Caco-2 (cell line): ENCODE measurements around the gene MFNG. TPM values are rescaled to one million over a fixed set of nuclear protein-coding genes. Genes with fewer than 3 reads are reported as not detected.

ENCODE experiments used
- BruUV-seq: library from RNA; stranded (reverse); fragments of 400-500 nt; replicated peaks from 2 replicates; lab custom pipeline; 2021; lab: Mats Ljungman, UMichigan
- CTCF ChIA-PET: fragments of 300-600 bp; sonication (Branson Sonifier 250); formaldehyde crosslinking; loops from one replicate; lab custom pipeline; 2022; ENCODE audit warnings: antibody characterized with exemption; lab: Charles Lee
- POLR2A ChIA-PET: fragments of 300-600 bp; sonication (Branson Sonifier 250); formaldehyde crosslinking; loops from one replicate; lab custom pipeline; 2022; ENCODE audit warnings: antibody characterized with exemption; lab: Charles Lee
- DNase-seq, 2 experiments: peaks; one replicate each; pipeline versions ENCODE4 v3.0.0 to v3.0.0-alpha.2; 2020 to 2022
- H3K27me3 ChIP-seq: replicated peaks from 2 replicates; pipeline ENCODE4 v1.6.0; 2011; ENCODE audit warnings: low read length; ENCODE audit not compliant: control insufficient read depth, insufficient read depth
- H3K36me3 ChIP-seq: 2 replicates; pipeline ENCODE4 v1.5.1; 2011; ENCODE audit warnings: low read length; ENCODE audit not compliant: control insufficient read depth, insufficient read depth
- H3K4me1 ChIP-seq: fragments of 250-450 bp; sonication (Bioruptor Pico); 2 replicates; pipeline ENCODE4 v1.5.1; 2020; ENCODE audit warnings: mild to moderate bottlenecking
- H3K4me3 ChIP-seq: 2 replicates; pipeline ENCODE4 v1.5.1; 2011; ENCODE audit warnings: low read depth, mild to moderate bottlenecking, control low read depth, low read length
- H3K9me3 ChIP-seq: fragments of 250-450 bp; sonication (Bioruptor Pico); 2 replicates; pipeline ENCODE4 v1.5.1; 2020; ENCODE audit warnings: mild to moderate bottlenecking, moderate library complexity
- H3K27ac Mint-ChIP-seq: one replicate; pipeline ENCODE4 v1.8.0; 2022; ENCODE audit warnings: mixed read lengths; ENCODE audit not compliant: unreplicated experiment
- H3K27me3 Mint-ChIP-seq: one replicate; pipeline ENCODE4 v1.8.0; 2022; ENCODE audit warnings: mixed read lengths; ENCODE audit not compliant: insufficient read depth, unreplicated experiment
- H3K36me3 Mint-ChIP-seq: one replicate; pipeline ENCODE4 v1.8.0; 2022; ENCODE audit warnings: mild to moderate bottlenecking, mixed read lengths; ENCODE audit not compliant: insufficient read depth, unreplicated experiment
- H3K4me1 Mint-ChIP-seq: one replicate; pipeline ENCODE4 v1.8.0; 2022; ENCODE audit warnings: low read depth, mixed read lengths; ENCODE audit not compliant: unreplicated experiment
- H3K4me3 Mint-ChIP-seq: one replicate; pipeline ENCODE4 v1.8.0; 2022; ENCODE audit warnings: mild to moderate bottlenecking, moderate library complexity, mixed read lengths; ENCODE audit not compliant: unreplicated experiment
- H3K9me3 Mint-ChIP-seq: one replicate; pipeline ENCODE4 v1.8.0; 2022; ENCODE audit warnings: mixed read lengths; ENCODE audit not compliant: unreplicated experiment
- intact Hi-C: fragments of 100-400 bp; cut with micrococcal nuclease; formaldehyde crosslinking; loops from one replicate; pipeline ENCODE4 v1.10.0; 2022; ENCODE audit not compliant: unreplicated experiment
- total RNA-seq: library from RNA; stranded (reverse); gene quantifications from 2 replicates; pipeline ENCODE4 v1.2.3, GENCODE V29; 2022
- TF ChIP-seq, protein P1 (sequence below), 2 experiments: fragments of 200-600 bp in 1 of 2; IDR thresholded peaks; 1 replicate in 1 of 2; 2 replicates in 1 of 2; pipeline versions ENCODE4 v1.5.1 to v1.8.0; 2011 to 2022; ENCODE audit warnings: antibody characterized with exemption in 1 of 2, control low read depth in 1 of 2, inconsistent platforms in 1 of 2, low read depth in 1 of 2, low read length in 1 of 2, mild to moderate bottlenecking in 1 of 2, moderate library complexity in 1 of 2; ENCODE audit not compliant: insufficient read depth in 1 of 2, severe bottlenecking in 1 of 2, unreplicated experiment in 1 of 2

MFNG gene
- total RNA-seq, 1 experiment from 2014 or later: 3.6 TPM

GRCh38 chr22:37425369-37425768 is 60.8 kb downstream of the MFNG start:
- H3K27me3 Mint-ChIP-seq: no peaks in the 10 kb centered on the region
- CTCF ChIA-PET: interaction anchor here (1.2 kb wide), 1 partner anchor 108 kb away, joined by 3 read pairs; no protein-coding TSS in a partner anchor

GRCh38 chr22:37423283-37423682 is 62.9 kb downstream of the MFNG start:
- Mint-ChIP-seq H3K4me1 (no peaks in the 10 kb centered on the region), H3K27me3 (no peaks in the 10 kb centered on the region), H3K27ac (no peak overlapping the region), H3K4me3 (no peak overlapping the region), H3K36me3 (peaks cover 2% of the 10 kb centered on the region), H3K9me3 (no peaks in the 10 kb centered on the region)
- Histone ChIP-seq H3K36me3 (no peaks in the 10 kb centered on the region), H3K4me3 (no peak overlapping the region), H3K9me3 (no peaks in the 10 kb centered on the region), H3K27me3 (no peaks in the 10 kb centered on the region), H3K4me1 (no peaks in the 10 kb centered on the region)
- ChIA-PET CTCF (no interaction called here), POLR2A (no interaction called here)
- TF ChIP-seq, protein P1, sequence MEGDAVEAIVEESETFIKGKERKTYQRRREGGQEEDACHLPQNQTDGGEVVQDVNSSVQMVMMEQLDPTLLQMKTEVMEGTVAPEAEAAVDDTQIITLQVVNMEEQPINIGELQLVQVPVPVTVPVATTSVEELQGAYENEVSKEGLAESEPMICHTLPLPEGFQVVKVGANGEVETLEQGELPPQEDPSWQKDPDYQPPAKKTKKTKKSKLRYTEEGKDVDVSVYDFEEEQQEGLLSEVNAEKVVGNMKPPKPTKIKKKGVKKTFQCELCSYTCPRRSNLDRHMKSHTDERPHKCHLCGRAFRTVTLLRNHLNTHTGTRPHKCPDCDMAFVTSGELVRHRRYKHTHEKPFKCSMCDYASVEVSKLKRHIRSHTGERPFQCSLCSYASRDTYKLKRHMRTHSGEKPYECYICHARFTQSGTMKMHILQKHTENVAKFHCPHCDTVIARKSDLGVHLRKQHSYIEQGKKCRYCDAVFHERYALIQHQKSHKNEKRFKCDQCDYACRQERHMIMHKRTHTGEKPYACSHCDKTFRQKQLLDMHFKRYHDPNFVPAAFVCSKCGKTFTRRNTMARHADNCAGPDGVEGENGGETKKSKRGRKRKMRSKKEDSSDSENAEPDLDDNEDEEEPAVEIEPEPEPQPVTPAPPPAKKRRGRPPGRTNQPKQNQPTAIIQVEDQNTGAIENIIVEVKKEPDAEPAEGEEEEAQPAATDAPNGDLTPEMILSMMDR (IDR thresholded peaks at IDR 0.05; ENCODE audit: insufficient read depth in 1 of 2, low read depth in 1 of 2, low read length in 1 of 2, severe bottlenecking in 1 of 2, unreplicated experiment in 1 of 2): no peak
- no peak for DNase-seq
- intact Hi-C loops: no loop called here
- no TSS peak for BruUV-seq

More at GRCh38 chr22:37425369-37425768, 60.8 kb downstream of the MFNG start:
- Mint-ChIP-seq H3K4me1 (peaks cover 7% of the 10 kb centered on the region), H3K27ac (no peak overlapping the region), H3K36me3 (peaks cover 9% of the 10 kb centered on the region), H3K4me3 (no peak overlapping the region), H3K9me3 (no peaks in the 10 kb centered on the region)
- no TSS peak for BruUV-seq
- no peak for DNase-seq
- Histone ChIP-seq H3K27me3 (no peaks in the 10 kb centered on the region), H3K9me3 (no peaks in the 10 kb centered on the region), H3K36me3 (no peaks in the 10 kb centered on the region), H3K4me3 (no peak overlapping the region), H3K4me1 (no peaks in the 10 kb centered on the region)
- POLR2A ChIA-PET: no interaction called here
- intact Hi-C loops: no loop called here
- TF ChIP-seq, protein P1 (IDR thresholded peaks at IDR 0.05; ENCODE audit: insufficient read depth in 1 of 2, low read depth in 1 of 2, low read length in 1 of 2, severe bottlenecking in 1 of 2, unreplicated experiment in 1 of 2): no peak

- Histone ChIP-seq H3K4me1 (no peaks in the 10 kb centered on the region), H3K27me3 (no peaks in the 10 kb centered on the region), H3K9me3 (no peaks in the 10 kb centered on the region), H3K36me3 (no peaks in the 10 kb centered on the region), H3K4me3 (no peak overlapping the region)
- Mint-ChIP-seq H3K27ac (no peak overlapping the region), H3K36me3 (no peaks in the 10 kb centered on the region), H3K27me3 (no peaks in the 10 kb centered on the region), H3K9me3 (no peaks in the 10 kb centered on the region), H3K4me1 (no peaks in the 10 kb centered on the region), H3K4me3 (no peak overlapping the region)
- CTCF ChIA-PET: no interaction called here
- TF ChIP-seq, protein P1 (IDR thresholded peaks at IDR 0.05; ENCODE audit: insufficient read depth in 1 of 2, low read depth in 1 of 2, low read length in 1 of 2, severe bottlenecking in 1 of 2, unreplicated experiment in 1 of 2): no peak
- POLR2A ChIA-PET: no interaction called here
- intact Hi-C loops: no loop called here
- no peak for DNase-seq
- BruUV-seq: no TSS peak
These were observed 64.7 kb downstream of the MFNG start for GRCh38 chr22:37421468-37421877.
